Neuronal stem cell (in vitro differentiated cells): ENCODE results near the gene RLIM.

ENCODE experiments used
- DNase-seq: peaks from one replicate; pipeline ENCODE4 v3.0.0-alpha.2; 2013; ENCODE audit warnings: low spot score
- H2AFZ ChIP-seq: one replicate; pipeline ENCODE4 v1.6.1; 2013; ENCODE audit warnings: mild to moderate bottlenecking, low read length, inconsistent platforms
- H2AK5ac ChIP-seq: 2 replicates; pipeline ENCODE4 v1.6.1; 2013; ENCODE audit warnings: low read depth, mild to moderate bottlenecking, inconsistent platforms, low read length, moderate library complexity, mixed read lengths
- H2BK120ac ChIP-seq: 2 replicates; pipeline ENCODE4 v1.6.1; 2013; ENCODE audit warnings: low read depth, mild to moderate bottlenecking, inconsistent platforms, low read length, moderate library complexity, mixed read lengths
- H2BK12ac ChIP-seq: one replicate; pipeline ENCODE4 v1.6.1; 2013; ENCODE audit warnings: low read length, inconsistent platforms
- H2BK15ac ChIP-seq: 2 replicates; pipeline ENCODE4 v1.6.1; 2013; ENCODE audit warnings: mild to moderate bottlenecking, low read length, inconsistent platforms, mixed read lengths
- H2BK5ac ChIP-seq: one replicate; pipeline ENCODE4 v1.6.1; 2013; ENCODE audit warnings: inconsistent platforms, mild to moderate bottlenecking, low read length, moderate library complexity
- H3K14ac ChIP-seq: one replicate; pipeline ENCODE4 v1.6.1; 2013; ENCODE audit warnings: low read length, inconsistent platforms
- H3K18ac ChIP-seq: 2 replicates; pipeline ENCODE4 v1.6.1; 2013; ENCODE audit warnings: low read length, inconsistent platforms
- H3K23ac ChIP-seq: 2 replicates; pipeline ENCODE4 v1.6.1; 2013; ENCODE audit warnings: low read depth, mild to moderate bottlenecking, mixed read lengths, low read length, inconsistent platforms; ENCODE audit not compliant: poor library complexity
- H3K27ac ChIP-seq: replicated peaks from 3 replicates; pipeline ENCODE4 v1.5.1; 2013; ENCODE audit warnings: low read length, inconsistent platforms
- H3K27me3 ChIP-seq, 3 experiments: 2 replicates each; pipeline ENCODE4 v1.6.1; 2013; ENCODE audit warnings: low read length in 3 of 3, mild to moderate bottlenecking in 2 of 3, inconsistent platforms in 1 of 3, low read depth in 1 of 3, mixed read lengths in 1 of 3, moderate library complexity in 1 of 3; ENCODE audit not compliant: control insufficient read depth in 3 of 3, insufficient read depth in 3 of 3
- H3K36me3 ChIP-seq, 2 donors: replicated peaks in 1 of 2; 2 replicates each; pipeline ENCODE4 v1.6.1; 2013; ENCODE audit warnings: low read length in 2 of 2; ENCODE audit not compliant: control insufficient read depth in 2 of 2, insufficient read depth in 2 of 2
- H3K4ac ChIP-seq: 2 replicates; pipeline ENCODE4 v1.6.1; 2013; ENCODE audit warnings: inconsistent platforms, mild to moderate bottlenecking, low read length, moderate library complexity
- H3K4me1 ChIP-seq, 2 donors: 1 replicate in 1 of 2; 2 replicates in 1 of 2; pipeline ENCODE4 v1.6.1; 2013; ENCODE audit warnings: low read length in 2 of 2, low read depth in 1 of 2; ENCODE audit not compliant: control insufficient read depth in 2 of 2, insufficient read depth in 1 of 2
- H3K4me2 ChIP-seq: one replicate; pipeline ENCODE4 v1.6.1; 2013; ENCODE audit warnings: mild to moderate bottlenecking, low read length, inconsistent platforms; ENCODE audit not compliant: insufficient read depth, poor library complexity, severe bottlenecking
- H3K4me3 ChIP-seq, 2 donors: 2 replicates each; pipeline ENCODE4 v1.5.1; 2013; ENCODE audit warnings: low read length in 2 of 2, mild to moderate bottlenecking in 2 of 2, inconsistent platforms in 1 of 2, moderate library complexity in 1 of 2
- H3K79me1 ChIP-seq: one replicate; pipeline ENCODE4 v1.6.1; 2013; ENCODE audit warnings: low read depth, mild to moderate bottlenecking, inconsistent platforms, low read length, moderate library complexity
- H3K9ac ChIP-seq: one replicate; pipeline ENCODE4 v1.6.1; 2013; ENCODE audit warnings: mild to moderate bottlenecking, low read depth, low read length, inconsistent platforms; ENCODE audit not compliant: poor library complexity
- H3K9me3 ChIP-seq, 2 donors: replicated peaks in 1 of 2; 2 replicates each; pipeline versions ENCODE3 to v1.6.1; 2013; ENCODE audit warnings: low read length in 2 of 2, mild to moderate bottlenecking in 2 of 2, inconsistent platforms in 1 of 2, low read depth in 1 of 2, mixed read lengths in 1 of 2, moderate library complexity in 1 of 2; ENCODE audit not compliant: control insufficient read depth in 2 of 2, insufficient read depth in 1 of 2
- H4K8ac ChIP-seq: one replicate; pipeline ENCODE4 v1.6.1; 2013; ENCODE audit warnings: low read depth, mild to moderate bottlenecking, inconsistent platforms, low read length, moderate library complexity
- H4K91ac ChIP-seq: one replicate; pipeline ENCODE4 v1.6.1; 2013; ENCODE audit warnings: low read length, low read depth, mild to moderate bottlenecking, inconsistent platforms; ENCODE audit not compliant: poor library complexity
- WGBS, 2 donors: extraction: QIAGEN DNeasy Blood & Tissue Kit; methylation state at CpG; one replicate each; pipeline ENCODE4 v1.1.7; 2013; ENCODE audit warnings: missing lambda C conversion rate in 2 of 2, mixed read lengths in 1 of 2; ENCODE audit not compliant: insufficient read length in 2 of 2, insufficient replicate concordance in 1 of 2; ENCODE audit errors: extremely low coverage in 2 of 2; 5-methylcytosine and 5-hydroxymethylcytosine counted together

RLIM gene

DNA sequence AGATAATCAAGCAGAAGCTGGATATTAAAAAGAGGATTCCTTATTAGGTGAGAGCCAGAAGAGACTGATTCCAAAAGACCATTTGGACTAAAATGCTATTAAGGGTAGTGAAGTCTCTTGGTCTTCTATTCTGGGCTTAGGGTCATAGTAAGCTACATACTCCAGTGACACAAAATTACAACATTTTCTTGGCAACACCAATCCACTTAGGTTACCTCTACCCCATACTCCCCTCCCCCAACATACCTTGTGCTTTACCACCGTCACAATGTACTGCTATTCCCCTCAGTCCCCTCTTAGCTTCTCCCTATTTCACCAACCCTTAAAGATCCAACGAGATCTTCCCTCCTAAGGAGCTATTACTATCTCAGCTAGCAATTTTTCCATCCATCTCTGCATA lies 11.4 kb downstream of the RLIM start:
- H3K9ac ChIP-seq: no peak overlapping the region
- H3K14ac ChIP-seq: no peak overlapping the region
- no peak for DNase-seq
- no peak overlapping the region for H3K23ac ChIP-seq
- no peak overlapping the region for H4K8ac ChIP-seq
- no peak overlapping the region for H3K27ac ChIP-seq
- H2BK15ac ChIP-seq: no peak overlapping the region
- no peaks in the 10 kb centered on the region for H3K4me1 ChIP-seq
- no peak overlapping the region for H3K4ac ChIP-seq
- no peak overlapping the region for H3K4me3 ChIP-seq
- H4K91ac ChIP-seq: no peak overlapping the region
- no peak overlapping the region for H2AK5ac ChIP-seq
- H3K36me3 ChIP-seq: peaks cover 0 to 71% of the 10 kb centered on the region in 2 donors
- H3K4me2 ChIP-seq: no peak overlapping the region
- no peak overlapping the region for H2BK12ac ChIP-seq
- H2BK120ac ChIP-seq: no peak overlapping the region
- H3K79me1 ChIP-seq: peaks cover 2% of the 10 kb centered on the region
- no CpG with 5 or more reads among the region's 2 CpGs for WGBS, 2 donors
- H2BK5ac ChIP-seq: no peak overlapping the region
- H3K9me3 ChIP-seq: no peaks in the 10 kb centered on the region
- no peak overlapping the region for H3K18ac ChIP-seq
- H3K27me3 ChIP-seq: no peaks in the 10 kb centered on the region
- H2AFZ ChIP-seq: no peak overlapping the region

- no peak overlapping the region for H3K23ac ChIP-seq
- H3K4me1 ChIP-seq: no peaks in the 10 kb centered on the region
- H3K18ac ChIP-seq: no peak overlapping the region
- no peaks in the 10 kb centered on the region for H3K9me3 ChIP-seq
- no peak overlapping the region for H2AFZ ChIP-seq
- no peak overlapping the region for H4K91ac ChIP-seq
- H3K27ac ChIP-seq: no peak overlapping the region
- H3K79me1 ChIP-seq: peaks cover 2% of the 10 kb centered on the region
- no peak overlapping the region for H3K4ac ChIP-seq
- no peak overlapping the region for H2BK5ac ChIP-seq
- no CpG with 5 or more reads among the region's 8 CpGs for WGBS, 2 donors
- H4K8ac ChIP-seq: no peak overlapping the region
- no peak overlapping the region for H3K9ac ChIP-seq
- H2BK15ac ChIP-seq: no peak overlapping the region
- H3K4me2 ChIP-seq: no peak overlapping the region
- H3K36me3 ChIP-seq: peaks cover 0 to 68% of the 10 kb centered on the region in 2 donors
- H3K4me3 ChIP-seq: no peak overlapping the region
- H2BK12ac ChIP-seq: no peak overlapping the region
- no peaks in the 10 kb centered on the region for H3K27me3 ChIP-seq
- DNase-seq: no peak
- no peak overlapping the region for H3K14ac ChIP-seq
- no peak overlapping the region for H2BK120ac ChIP-seq
- H2AK5ac ChIP-seq: no peak overlapping the region
These were observed 12.3 kb downstream of the RLIM start for GRCh38 chrX:74602142-74602541.

GRCh38 chrX:74593593-74593992 lies 20.8 kb downstream of the RLIM start:
- H3K9me3 ChIP-seq: no peaks in the 10 kb centered on the region
- H4K8ac ChIP-seq: no peak overlapping the region
- no peak overlapping the region for H2AK5ac ChIP-seq
- no peak overlapping the region for H2BK15ac ChIP-seq
- no peak overlapping the region for H4K91ac ChIP-seq
- no peak overlapping the region for H3K4me2 ChIP-seq
- no peak overlapping the region for H3K23ac ChIP-seq
- H3K4me1 ChIP-seq: no peaks in the 10 kb centered on the region
- H3K27me3 ChIP-seq: no peaks in the 10 kb centered on the region
- DNase-seq: no peak
- no peak overlapping the region for H3K18ac ChIP-seq
- no peak overlapping the region for H3K9ac ChIP-seq
- H2BK12ac ChIP-seq: no peak overlapping the region
- H3K27ac ChIP-seq: no peak overlapping the region
- WGBS, 2 donors: no CpG with 5 or more reads among the region's 2 CpGs
- no peak overlapping the region for H2BK5ac ChIP-seq
- H2AFZ ChIP-seq: no peak overlapping the region
- no peak overlapping the region for H3K14ac ChIP-seq
- H3K4me3 ChIP-seq: no peak overlapping the region
- H3K4ac ChIP-seq: no peak overlapping the region
- peaks cover 13 to 86% of the 10 kb centered on the region in 2 donors for H3K36me3 ChIP-seq
- no peak overlapping the region for H2BK120ac ChIP-seq
- no peaks in the 10 kb centered on the region for H3K79me1 ChIP-seq

GRCh38 chrX:74585766-74586165 lies 28.7 kb downstream of the RLIM start:
- Histone ChIP-seq H3K27me3 (no peaks in the 10 kb centered on the region), H4K91ac (no peak overlapping the region), H2BK5ac (no peak overlapping the region), H4K8ac (no peak overlapping the region), H3K4me2 (no peak overlapping the region), H3K79me1 (no peaks in the 10 kb centered on the region), H3K18ac (no peak overlapping the region), H3K9ac (no peak overlapping the region), H3K4me3 (no peak overlapping the region), H3K9me3 (no peaks in the 10 kb centered on the region), H3K23ac (no peak overlapping the region), H2BK15ac (no peak overlapping the region), H2AK5ac (no peak overlapping the region), H2BK120ac (no peak overlapping the region), H3K4ac (no peak overlapping the region), H3K27ac (no peak overlapping the region), H2BK12ac (no peak overlapping the region), H2AFZ (no peak overlapping the region), H3K4me1 (no peaks in the 10 kb centered on the region), H3K36me3 (peaks cover 0 to 57% of the 10 kb centered on the region in 2 donors), H3K14ac (no peak overlapping the region)
- no peak for DNase-seq
- no CpG with 5 or more reads among the region's 2 CpGs for WGBS, 2 donors
